HG03378 (cell line): ENCODE results near the gene DMAC2L.

Experiments
- ATAC-seq: cut with Tn5 transposase; IDR thresholded peaks from one replicate; pipeline ENCODE4 v1.9.1; 2021; ENCODE audit warnings: mild to moderate bottlenecking, moderate library complexity; ENCODE audit not compliant: unreplicated experiment

DMAC2L gene

DNA sequence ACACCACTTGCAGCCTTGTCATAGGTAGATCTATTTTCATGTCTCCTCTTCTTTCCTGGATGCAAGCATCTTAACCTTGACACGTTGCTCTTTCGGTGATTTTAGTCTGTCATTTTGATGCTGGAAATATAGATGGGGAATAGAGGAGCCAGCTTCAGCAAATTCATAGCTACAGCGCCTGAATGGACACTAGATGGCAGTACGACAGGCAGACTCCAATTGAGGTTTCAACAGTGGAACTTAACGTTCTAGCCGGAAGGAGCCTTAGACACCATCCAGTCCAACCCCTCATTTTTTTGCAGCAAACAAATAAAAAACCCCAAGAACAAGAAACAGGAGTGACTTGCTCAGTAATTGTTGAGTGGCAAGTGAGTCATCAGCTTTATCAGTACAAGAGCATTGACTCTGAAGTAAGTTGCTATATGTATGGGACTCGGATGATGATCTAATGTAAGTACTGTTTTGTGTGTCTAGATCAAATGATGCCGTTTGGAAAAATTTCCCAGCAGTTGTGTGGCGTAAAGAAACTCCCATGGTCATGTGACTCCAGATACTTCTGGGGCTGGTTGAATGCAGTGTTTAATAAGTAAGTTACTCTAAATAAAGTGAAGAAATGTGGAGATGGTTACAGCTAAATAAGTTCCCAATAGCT lies 9.0 kb downstream of the DMAC2L start:
- peak; percentile 84 for ATAC-seq

DNA sequence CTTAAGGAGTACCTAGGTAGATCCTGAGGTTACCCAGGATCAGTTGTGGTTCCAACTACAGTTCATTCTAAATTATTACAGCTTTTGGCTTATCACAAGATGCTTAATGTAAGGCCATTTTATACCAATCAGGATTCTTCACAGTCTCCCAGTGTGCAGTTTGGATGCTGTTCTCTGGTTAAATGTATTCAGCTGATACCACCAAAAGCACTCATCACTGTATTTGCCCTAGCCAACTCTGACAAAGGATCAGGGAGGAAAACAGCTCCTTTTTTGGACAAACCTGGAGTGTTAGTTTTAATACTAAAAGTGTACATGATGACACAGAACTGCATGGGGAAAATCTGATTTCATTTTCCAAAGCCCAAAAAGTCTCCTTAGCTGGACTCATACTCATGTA lies 19.5 kb downstream of the DMAC2L start:
- no peak for ATAC-seq

DNA sequence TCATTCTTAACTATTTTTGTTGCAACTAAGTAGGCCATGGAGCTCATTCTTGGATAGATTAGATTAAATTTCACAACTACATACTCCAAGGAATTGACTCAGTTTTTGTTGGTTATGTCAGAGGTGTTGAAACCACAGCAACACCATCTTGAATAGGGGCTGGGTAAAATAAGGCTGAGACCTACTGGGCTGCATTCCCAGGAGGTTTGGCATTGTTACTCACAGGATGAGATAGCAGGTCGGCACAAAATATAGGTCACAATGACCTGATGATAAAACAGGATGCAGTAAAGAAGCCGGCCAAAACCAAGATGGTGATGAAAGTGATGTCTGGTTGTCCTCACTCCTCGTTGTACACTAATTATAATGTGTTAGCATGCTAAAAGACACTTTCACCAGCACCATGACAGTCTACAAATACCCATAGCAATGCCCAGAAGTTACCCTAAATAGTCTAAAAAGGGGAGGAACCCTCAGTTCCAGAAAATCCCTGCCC lies 20.9 kb downstream of the DMAC2L start:
- ATAC-seq, result no peak

DNA sequence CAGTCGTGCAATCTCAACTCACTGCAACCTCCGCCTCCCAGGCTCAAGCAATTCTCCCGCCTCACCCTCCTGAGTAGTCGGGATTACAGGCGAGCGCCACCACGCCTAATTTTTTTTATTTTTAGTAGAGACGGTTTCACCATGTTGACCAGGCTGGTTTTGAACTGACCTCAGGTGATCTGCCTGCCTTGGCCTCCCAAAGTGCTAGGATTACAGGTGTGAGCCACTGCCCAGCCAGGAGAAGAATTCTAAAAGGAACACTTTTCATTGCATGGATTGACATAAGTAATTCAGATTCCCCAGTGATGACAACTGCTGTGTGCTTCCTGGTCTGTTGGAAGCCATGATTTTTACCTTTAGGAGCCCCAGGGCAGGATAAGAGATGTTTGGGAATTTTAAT lies 22.1 kb downstream of the DMAC2L start:
- ATAC-seq, result no peak

DNA sequence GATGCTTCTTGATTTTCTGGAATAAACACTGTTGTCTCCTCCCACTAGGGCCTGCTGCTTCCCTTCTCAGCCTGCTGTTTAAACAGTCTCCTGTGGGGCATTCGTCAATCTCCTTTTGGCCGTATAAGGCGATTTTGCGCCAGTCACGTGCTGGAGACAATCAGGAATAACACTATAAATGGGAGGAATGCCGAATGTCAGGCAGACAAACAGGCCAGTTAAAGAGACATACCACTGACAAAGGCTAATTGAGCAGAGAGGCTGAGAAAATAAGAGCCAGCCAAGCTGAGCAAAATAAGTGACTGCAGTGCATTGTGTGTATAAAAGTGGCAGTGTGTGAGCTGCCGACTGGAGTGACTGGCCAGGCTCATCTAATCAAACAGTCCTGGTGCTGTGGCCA lies 23.3 kb downstream of the DMAC2L start:
- no peak for ATAC-seq

DNA sequence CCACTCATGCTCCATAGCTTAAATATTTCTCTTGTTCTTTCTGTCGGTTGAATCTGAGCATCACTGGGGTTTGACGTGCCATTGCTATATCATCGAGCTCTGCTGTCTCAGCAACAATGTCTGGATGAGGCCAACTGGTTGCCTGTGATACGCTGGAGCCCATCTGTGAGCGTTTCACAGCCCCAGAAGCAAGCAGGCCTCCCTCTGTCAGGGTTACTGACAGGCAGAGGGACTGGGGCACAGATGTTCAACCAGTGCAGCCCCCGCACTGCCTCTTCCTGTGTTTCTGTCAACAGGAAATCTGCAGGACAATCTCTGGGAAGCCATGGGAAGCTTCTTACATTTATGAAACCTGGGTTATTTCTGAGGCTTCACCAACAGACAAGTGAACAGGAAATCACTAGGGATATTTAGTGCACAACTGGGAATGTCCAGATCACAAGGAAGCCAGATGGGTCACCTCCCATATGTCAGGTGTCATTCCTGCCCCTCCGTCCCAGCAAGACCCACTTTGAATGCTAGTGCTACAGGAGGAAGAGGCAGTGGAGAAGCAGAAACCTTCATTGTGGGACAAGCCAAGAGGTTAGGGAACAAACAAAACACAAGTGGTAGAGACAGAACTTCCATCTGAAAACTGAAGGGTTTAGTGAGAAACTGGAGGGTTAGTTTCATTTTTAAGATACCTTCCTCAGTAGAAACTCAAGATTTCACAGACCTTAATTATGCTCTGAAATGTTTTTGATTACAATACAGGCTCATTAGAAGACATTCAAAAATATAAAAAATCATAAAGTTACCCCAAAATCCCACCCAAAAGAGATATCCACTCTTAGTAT lies 24.1 kb downstream of the DMAC2L start:
- no peak for ATAC-seq

DNA sequence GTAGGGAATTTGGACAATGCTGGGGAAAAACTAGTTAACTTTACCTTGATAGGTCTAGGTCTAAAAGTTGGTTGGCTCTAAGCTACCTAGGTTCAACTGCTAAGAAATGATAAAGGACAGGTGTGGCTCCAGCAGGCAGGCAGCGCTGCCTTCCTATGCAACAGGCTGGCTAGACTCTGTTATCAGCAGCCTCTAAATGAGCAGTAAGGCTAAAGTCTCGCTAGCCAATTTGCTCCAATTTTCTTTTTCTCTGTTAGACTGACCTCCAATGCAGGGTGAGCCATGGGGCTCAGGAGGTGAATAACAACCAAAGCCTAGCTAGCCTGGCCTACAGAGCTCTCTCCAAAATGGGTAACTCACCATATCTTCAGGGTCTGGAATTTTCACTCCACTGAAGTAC lies 26.5 kb downstream of the DMAC2L start:
- ATAC-seq, result no peak

DNA sequence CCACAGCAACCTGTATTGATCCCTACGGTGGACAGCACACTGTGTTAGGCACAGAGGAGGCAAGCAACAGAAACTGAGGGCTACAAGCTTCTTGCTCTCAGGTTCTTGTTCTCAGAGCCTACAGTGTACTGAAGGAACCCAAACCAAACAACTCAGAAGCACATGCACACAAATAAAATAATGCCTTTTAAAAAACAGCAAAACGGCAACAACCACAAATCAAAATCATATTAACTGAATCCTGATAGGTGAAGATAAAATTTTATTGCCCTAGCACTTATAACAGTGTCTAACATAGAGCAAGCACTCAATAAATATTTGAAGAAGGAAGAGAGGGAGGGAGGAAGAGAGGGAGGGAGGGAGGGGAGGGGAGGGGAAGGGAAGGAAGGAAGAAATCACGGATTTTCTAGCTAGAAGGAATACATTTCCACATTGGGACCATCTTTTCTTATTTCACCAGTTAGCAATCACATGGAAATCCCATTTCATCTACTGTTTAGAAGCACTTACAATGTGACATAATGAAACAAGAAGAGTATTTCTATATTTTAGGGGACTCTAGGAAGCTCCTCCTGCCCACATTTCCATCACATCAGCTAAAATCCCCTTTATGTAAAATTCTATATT lies 27.2 kb downstream of the DMAC2L start:
- ATAC-seq, result no peak

DNA sequence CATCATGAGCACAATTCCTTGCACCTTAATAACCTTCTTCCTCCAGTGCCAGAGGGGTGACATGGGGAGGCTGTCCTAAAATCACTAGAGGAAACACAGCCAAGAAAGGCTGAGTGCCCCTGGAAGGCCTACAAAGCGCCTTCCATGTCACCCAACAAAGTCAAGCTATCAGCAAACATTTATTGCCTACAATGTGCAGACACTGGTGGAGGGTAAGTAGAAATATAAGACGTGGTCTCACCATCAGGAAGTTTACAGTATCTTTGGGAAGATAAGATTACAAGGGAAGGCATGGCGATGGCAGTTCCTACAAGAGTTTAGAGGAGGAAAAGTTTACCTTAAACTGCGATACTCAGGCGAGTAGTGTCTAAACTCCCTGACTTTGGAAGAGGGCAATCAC lies 27.9 kb downstream of the DMAC2L start:
- no peak for ATAC-seq

DNA sequence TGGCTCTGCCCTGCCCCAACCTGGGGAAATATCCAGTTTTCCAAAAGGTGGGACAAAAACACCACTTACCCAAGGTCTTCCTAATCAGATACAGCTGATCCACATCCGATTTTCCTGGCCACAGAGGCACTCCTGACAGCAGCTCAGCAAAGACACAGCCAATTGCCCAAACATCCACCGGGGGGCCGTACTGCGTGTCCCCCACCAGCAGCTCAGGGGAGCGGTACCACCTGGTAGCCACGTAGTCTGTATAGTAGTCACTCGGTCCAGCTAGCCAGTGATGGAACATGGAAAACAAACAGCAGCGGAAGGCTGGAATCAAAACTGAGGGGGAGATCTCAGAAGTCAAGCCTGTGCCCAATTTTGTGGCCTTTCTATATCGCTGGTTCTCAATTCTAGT lies 28.8 kb downstream of the DMAC2L start:
- no peak for ATAC-seq

DNA sequence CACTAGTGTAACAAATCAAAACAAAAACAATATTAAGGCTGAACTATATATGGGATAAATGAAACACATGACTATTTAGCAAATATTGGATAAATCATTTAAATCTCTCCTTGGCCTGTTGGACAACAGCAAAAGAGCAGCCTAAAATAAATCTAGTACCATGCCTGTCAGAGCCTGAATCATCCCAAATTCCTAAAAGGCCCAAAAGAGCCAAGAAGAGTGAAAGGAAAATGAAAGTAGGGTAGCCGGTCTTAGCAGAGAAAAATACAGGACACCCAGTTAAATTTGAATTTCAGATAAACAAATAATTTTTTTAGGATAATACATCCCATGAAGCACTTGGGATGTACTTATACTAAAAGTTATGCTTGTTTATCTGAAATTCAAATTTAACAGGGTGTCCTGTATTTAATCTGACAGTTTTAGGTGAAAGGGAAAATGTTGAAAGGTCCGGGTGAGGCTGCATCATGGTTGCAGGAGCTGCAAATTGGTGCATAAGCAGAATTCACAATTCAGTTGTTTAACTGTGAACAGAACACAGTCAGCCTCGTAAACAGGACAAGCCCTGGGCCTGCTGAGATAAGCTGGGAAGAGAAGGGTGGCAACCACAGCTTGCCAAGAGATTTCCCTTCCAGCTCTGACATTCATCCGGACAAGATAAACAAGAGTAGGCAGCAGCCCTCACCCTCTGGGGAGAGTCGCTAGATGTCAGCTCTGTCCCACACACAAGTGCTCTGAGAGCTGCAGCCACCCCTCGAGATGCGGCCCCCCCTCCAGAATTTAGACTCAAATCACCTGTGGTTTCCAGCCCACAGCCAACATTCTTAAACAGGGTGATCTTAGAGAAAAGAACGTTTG lies 30.3 kb downstream of the DMAC2L start:
- no peak for ATAC-seq

DNA sequence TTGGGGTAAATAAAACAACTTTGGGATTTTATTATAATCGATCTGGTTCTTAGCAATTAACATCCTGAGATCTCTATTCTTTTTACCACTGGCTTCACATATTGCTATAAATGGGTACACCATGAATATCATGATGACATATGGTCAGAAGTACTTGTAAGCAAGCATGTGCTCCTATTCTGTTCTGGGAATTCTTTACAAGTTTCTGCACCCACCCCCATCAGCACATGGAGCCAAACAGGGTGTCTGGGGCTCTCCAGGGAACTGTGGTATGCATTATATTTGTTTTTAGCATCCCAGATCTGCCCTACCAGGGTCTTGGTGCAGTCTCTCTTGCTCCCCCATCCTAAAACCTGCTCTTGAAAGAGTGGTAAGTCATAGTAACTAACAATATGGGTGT lies 31.3 kb downstream of the DMAC2L start:
- ATAC-seq, result no peak

DNA sequence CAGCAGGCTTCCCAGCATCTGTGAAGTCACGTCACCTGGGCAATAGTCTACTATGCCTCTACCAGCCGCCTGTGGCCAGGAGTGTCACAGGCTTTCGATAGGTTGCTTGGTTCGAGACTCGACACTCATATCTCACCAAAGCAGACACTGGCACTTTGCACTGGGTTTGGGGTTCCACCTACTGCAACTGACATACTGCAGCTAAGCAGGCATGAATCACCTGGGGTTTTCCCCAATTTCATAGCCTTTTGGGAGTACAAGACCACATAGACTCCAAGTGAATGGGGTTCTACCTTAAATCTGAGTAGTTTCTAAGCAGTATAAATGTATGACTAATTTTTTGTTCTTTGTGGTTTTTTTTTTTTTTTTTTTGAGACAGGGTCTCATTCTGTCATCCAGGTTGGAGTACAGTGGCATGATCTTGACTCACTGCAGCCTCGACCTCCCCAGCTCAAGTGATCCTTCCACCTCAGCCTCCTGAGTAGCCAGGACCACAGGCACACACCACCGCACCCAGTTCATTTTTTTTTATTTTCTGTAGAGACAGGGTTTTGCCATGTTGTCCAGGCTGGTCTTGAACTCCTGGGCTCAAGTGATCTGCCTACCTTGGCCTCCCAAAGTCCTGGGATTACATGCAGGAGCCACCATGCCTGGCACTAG lies 32.1 kb downstream of the DMAC2L start:
- peak; percentile 96 for ATAC-seq

DNA sequence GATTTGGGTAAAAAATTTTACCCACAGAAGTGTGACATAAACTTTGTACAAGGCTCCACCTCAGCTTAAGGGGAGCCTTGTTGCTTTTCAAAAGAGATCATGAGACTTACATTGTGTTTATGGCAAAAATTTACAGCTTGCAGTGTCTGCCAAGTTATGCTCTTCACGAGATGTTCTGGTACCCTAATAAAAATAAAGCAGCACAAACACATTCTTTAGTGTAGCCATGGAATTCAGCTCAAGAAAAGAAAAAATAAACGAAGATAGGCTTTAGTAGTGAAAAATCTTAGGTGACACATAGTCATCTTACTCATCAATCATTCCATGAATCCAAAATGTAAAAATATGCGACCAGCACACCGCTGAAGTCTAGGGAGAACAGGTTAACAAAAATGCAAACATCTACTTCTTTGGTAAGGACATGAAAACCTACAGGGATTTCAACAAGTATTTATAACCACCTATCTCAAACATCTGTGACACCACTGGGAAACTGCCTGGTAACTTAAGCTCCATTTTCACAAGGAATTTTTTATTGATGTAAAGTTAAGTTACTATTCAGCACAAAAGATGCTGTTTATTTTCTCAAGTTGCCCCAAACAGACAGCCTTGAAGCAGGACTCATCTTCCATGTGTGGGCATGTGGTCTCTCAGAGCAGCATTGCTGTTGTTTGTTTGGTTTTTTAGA lies 32.9 kb downstream of the DMAC2L start:
- ATAC-seq, result no peak

DNA sequence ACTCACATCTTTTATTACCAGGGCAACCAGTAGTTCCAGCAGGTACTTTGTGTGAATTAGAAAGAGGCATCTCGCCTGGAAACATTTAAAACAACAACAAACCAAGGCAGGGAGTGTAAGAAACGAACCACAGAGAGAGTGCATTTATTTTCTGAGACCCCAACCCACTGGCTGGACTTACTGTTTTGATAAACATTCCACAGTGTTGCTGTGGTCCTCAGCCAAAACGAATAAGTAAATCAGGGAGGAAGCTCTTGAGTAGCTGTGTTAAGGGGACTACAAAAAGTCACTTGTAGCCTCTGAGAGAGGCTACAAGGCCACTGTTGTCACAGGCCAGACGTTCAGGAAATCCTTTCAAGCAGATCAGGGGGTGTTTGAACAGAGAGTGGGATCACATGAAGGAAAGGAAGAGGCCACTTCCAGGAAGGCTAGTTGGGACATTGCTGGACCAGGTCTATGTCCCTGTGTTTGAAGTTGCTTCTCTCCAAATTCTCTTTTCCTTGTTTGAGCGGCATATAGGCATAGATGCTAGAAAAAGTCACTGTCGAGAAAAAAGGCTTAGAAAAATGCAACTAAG lies 33.8 kb downstream of the DMAC2L start:
- no peak for ATAC-seq

DNA sequence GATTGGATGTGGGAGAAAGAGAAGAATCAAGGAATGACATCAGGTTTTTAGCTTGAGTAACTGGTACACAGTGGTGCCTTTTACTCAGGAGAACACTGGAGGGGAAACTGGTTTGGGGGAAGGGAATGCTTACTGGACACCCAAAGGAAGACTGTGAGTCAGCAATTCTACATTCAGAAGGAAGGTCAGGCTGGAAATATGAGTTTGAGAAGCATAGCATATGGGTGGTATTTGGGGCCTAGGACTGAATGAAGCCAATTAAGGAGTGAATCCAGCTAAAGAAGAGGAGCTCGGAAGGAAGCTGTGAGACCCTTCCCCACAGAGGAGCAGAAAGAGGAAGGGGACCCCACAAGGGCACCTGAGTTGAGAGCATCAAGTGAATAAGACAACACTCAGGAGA lies 35.4 kb downstream of the DMAC2L start:
- no peak for ATAC-seq

DNA sequence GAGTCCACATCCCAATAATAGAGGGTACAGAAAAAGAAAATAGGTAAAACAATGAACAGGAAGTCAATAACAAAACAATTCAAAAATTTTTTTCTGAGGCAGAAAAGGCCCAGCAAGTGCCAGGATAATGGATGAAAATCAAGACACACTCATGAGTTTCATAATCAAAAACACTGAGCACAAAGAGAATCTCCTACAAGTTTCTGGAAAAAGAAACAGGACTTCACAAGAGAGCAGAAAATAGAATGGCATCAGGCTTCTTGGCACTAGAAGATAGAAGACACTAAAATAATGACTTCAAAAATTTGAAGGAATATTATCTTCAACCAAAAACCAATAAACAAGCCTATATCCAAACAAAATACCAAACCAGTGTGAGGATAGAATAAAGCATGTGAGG lies 36.8 kb downstream of the DMAC2L start:
- no peak for ATAC-seq

DNA sequence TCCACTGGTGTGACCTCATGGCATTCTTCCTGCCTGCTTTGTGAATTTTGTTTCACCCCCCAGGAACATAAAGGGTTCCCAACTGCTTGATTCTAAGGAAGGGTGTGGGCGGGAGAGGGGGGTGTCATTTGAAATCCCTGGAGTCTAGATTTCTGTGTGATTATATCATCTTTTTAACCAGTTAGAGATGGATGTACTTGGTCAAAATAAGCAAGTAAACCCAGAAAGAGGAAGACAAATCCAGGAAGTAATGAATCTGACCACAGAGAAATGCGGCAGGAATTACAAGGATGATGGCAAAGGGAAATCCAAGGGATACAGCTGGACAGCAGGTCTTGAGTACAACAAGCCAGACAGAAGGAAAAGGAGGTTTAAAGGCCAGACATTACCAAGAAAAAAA lies 38.9 kb downstream of the DMAC2L start:
- no peak for ATAC-seq

DNA sequence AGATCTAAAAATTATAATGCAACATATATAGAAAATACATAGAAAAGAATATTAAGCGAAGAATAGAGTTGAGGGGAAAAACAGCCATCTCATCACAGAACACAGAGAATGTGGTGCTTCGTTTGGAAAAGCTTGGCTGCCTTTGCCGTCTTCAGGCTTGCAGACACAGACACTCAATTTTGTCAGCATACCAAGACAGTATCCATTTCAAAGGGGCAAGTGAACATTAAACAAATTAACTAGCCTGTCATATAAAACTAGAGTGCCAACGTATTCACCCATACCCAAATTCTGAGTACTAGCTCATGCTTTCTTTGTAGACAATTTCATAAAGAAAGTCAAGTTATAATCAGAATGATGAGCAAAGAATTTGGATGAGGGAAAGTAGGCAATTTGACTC lies 40.5 kb downstream of the DMAC2L start:
- no peak for ATAC-seq

DNA sequence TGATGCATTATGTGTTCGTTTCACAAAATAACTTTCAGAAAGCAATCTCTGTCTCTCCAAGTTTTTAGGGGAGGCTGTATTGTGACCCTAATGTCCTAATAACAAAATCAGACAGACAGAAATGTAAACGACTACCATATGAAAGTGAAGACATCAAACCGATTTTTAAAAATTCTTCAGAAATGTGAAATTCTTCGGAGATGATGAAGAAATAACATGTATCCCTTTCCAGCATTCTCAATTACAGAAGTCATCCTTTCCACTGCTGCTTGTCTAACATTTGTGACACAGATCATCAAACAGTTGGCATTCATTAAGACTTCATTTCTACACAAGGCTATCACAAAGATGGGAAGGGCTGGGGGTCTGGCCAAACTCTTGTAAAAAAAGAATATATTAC lies 41.0 kb downstream of the DMAC2L start:
- no peak for ATAC-seq
